A549 (cell line): ENCODE measurements around the gene DCAF10.
"Not testable (repeated sequence)": the region's sequence is repeated elsewhere in the genome, so short reads cannot be mapped to it uniquely, and the experiment has no call there.

ENCODE experiments used
- CTCF ChIP-seq: fragments of >200 bp; sonication (Bioruptor Twin); formaldehyde crosslinking; IDR thresholded peaks from 3 replicates; pipeline ENCODE4 v1.5.1; 2016
- HDAC2 ChIP-seq: fragments of 200-600 bp; sonication (generic); IDR thresholded peaks from 2 replicates; pipeline ENCODE4 v1.6.1; 2016
- POLR2A ChIP-seq: IDR thresholded peaks from 2 replicates; pipeline ENCODE4 v1.6.1; 2012; ENCODE audit warnings: mild to moderate bottlenecking, low read length
- RAD21 ChIP-seq, 2 experiments: fragments of >200 bp in 1 of 2; sonication (Bioruptor Twin) in 1 of 2; formaldehyde crosslinking in 1 of 2; IDR thresholded peaks in 1 of 2; conservative IDR thresholded peaks in 1 of 2; 2 replicates in 1 of 2; 3 replicates in 1 of 2; pipeline ENCODE4 v1.6.1; 2012 to 2018; ENCODE audit warnings: inconsistent platforms in 1 of 2

GRCh38 chr9:37809676-37810075, 9.1 kb downstream of the DCAF10 start:
- not testable (repeated sequence) for TF ChIP-seq CTCF; POLR2A; HDAC2; RAD21 (conservative IDR thresholded peaks at IDR 0.05 in 1 of 2, IDR thresholded peaks at IDR 0.05 in 1 of 2)
